T-helper 22 cell (primary cell): ENCODE data around the gene TMEM127.

ENCODE experiments used
- DNase-seq: peaks from one replicate; pipeline ENCODE4 v3.0.0-alpha.2; 2020; ENCODE audit warnings: low read depth

TMEM127 gene

DNA sequence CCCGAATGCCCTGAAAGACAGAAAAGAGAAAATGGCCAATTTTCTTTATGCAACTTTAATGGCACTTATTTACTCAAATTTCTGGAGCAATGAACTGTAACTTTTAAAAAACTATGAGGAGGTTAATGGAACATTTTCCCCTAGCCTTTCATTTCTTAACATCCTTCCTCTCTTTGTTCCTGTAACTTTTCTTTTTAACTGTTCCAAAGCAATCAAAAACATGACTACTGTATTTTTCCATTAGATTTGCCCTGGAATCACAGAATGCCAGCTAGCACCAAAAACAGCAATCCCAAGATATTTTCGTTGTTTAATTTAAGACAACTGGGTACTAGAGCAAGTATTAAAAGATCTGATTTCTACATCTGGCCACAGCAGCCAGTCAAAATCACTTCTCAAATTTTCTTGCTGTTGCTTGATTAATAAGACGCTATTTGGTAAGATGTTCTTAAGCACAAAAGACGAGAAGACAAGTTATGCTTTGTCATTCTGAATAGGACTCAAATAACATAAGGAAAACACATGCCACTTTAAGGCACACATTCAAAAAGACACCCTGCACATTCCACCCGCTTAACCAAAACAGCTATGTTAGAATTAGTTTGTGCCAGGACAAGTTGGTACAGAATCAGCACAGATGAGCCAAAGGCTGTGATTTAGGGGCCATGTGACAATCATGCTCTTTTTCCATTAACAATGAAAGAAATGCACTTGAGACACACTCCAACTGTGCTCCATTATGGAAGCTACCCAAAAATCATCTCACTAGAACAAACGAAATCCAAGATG is 60.8 kb downstream of the TMEM127 start:
- no peak for DNase-seq

- DNase-seq = no peak
Measured at GRCh38 chr2:96203130-96204028, 62.4 kb downstream of the TMEM127 start.

- no peak for DNase-seq
Measured at GRCh38 chr2:96202152-96202854, 63.5 kb downstream of the TMEM127 start.

- DNase-seq = no peak
Measured at GRCh38 chr2:96201338-96201737, 64.5 kb downstream of the TMEM127 start.

- DNase-seq = no peak
Measured at GRCh38 chr2:96198921-96199320, 66.9 kb downstream of the TMEM127 start.
